Measurements from ENCODE around the gene TMEM62. TPM values are rescaled to one million over a fixed set of nuclear protein-coding genes. Genes with fewer than 3 reads are reported as not detected.

Gene TMEM62
- total and polyA plus RNA-seq, 2 of the 8 experiments (the other 6 are each of a cell fraction or from before 2014, with no cell fraction given): 2.0 to 4.0 TPM

GRCh38 chr15:43126356-43126755 lies 7.0 kb upstream of the TMEM62 start:
- Histone ChIP-seq H3K23me2 (ENCODE audit: low read depth, low read length) (peaks cover 8% of the 10 kb centered on the region), H4K91ac (replicated peaks; ENCODE audit: insufficient read length, low read length) (no peak overlapping the region), H3K56ac (replicated peaks; ENCODE audit: insufficient read length, low read depth, low read length) (no peak overlapping the region), H3K4ac (replicated peaks; ENCODE audit: insufficient read length, low read depth, low read length) (no peak overlapping the region), H3K79me2 (ENCODE audit: control insufficient read depth in 1 of 2, insufficient read depth in 2 of 2, low read length in 2 of 2) (no peaks in the 10 kb centered on the region), H3K4me1 (replicated peaks in 1 of 4; ENCODE audit: control insufficient read depth in 3 of 4, insufficient read depth in 4 of 4, low read length in 3 of 4) (peaks cover 0 to 2% (median 0%) of the 10 kb centered on the region in 4 experiments; a peak in 1 of 7 replicates), H2AFZ (ENCODE audit: low read length) (no peak overlapping the region), H3K23ac (ENCODE audit: insufficient read length) (no peak overlapping the region), H2BK12ac (ENCODE audit: low read depth, low read length) (no peak overlapping the region), H2AK5ac (ENCODE audit: low read depth, low read length) (no peak overlapping the region), H3K4me3 (ENCODE audit: extremely low read depth in 1 of 4, insufficient read depth in 2 of 4, low read depth in 3 of 4, low read length in 4 of 4) (no peak overlapping the region), H2BK120ac (replicated peaks; ENCODE audit: low read depth, low read length) (no peak overlapping the region), H3K18ac (ENCODE audit: extremely low read depth, low read length) (no peak overlapping the region), H3K9ac (replicated peaks in 1 of 4; ENCODE audit: extremely low read depth in 1 of 4, low read depth in 3 of 4, low read length in 3 of 4) (no peak overlapping the region), H3K79me1 (ENCODE audit: low read depth, low read length) (no peaks in the 10 kb centered on the region), H2BK20ac (ENCODE audit: low read length) (no peak overlapping the region), H3K27me3 (replicated peaks in 1 of 4; ENCODE audit: control insufficient read depth in 3 of 4, extremely low read depth in 1 of 4, insufficient read depth in 3 of 4, low read length in 3 of 4) (no peaks in the 10 kb centered on the region; a peak in 2 of 7 replicates), H4K8ac (ENCODE audit: extremely low read depth, insufficient read depth, low read length) (no peak overlapping the region), H3K9me3 (ENCODE audit: insufficient read depth in 2 of 2, low read depth in 1 of 2, low read length in 1 of 2) (peaks cover 0 to 7% of the 10 kb centered on the region in 2 experiments; a peak in 1 of 4 replicates), H4K20me1 (replicated peaks in 1 of 2; ENCODE audit: control insufficient read depth in 1 of 2, insufficient read depth in 2 of 2, low read length in 2 of 2) (no peaks in the 10 kb centered on the region), H2BK15ac (ENCODE audit: low read length) (no peak overlapping the region), H3K27ac (ENCODE audit: low read depth, low read length) (no peak overlapping the region), H3K14ac (ENCODE audit: insufficient read length) (no peak overlapping the region), H3K4me2 (ENCODE audit: insufficient read depth in 1 of 2, low read depth in 2 of 2, low read length in 2 of 2) (no peak overlapping the region), H2BK5ac (ENCODE audit: low read depth, low read length) (no peak overlapping the region), H4K5ac (ENCODE audit: insufficient read length, low read depth, low read length) (no peak overlapping the region), H3K36me3 (ENCODE audit: control insufficient read depth in 2 of 4, insufficient read depth in 4 of 4, low read length in 3 of 4) (no peaks in the 10 kb centered on the region)
- FAIRE-seq (no peak), DNase-seq (ENCODE audit: low read depth in 1 of 2, low spot score in 2 of 2) (no peak)
- ChIA-PET CTCF (ENCODE audit: partially characterized antibody) (no interaction called here), POLR2A (ENCODE audit: partially characterized antibody) (no interaction called here)
- 90% methylated on average over 6 of the region's 6 CpGs; no CpG with 5 or more reads in 1 of the 2 experiments for WGBS, 2 experiments (ENCODE audit: extremely low coverage in 1 of 2, insufficient coverage in 1 of 2, insufficient read length in 1 of 2, insufficient replicate concordance in 2 of 2, low coverage in 1 of 2, low lambda C conversion rate in 2 of 2, missing lambda C conversion rate in 1 of 2)
- TF ChIP-seq RXRA (IDR thresholded peaks at IDR 0.05; ENCODE audit: insufficient read depth, low read depth, low read length): no peak
- TF ChIP-seq GTF2F1 (IDR thresholded peaks at IDR 0.05; ENCODE audit: borderline replicate concordance, low read depth, low read length): no peak
- TF ChIP-seq ASH2L (IDR thresholded peaks at IDR 0.05; ENCODE audit: low read length): no peak
- no peak for TF ChIP-seq SIRT6 (IDR thresholded peaks at IDR 0.05; ENCODE audit: low read length)
- TF ChIP-seq CHD2 (IDR thresholded peaks at IDR 0.05; ENCODE audit: low read length): no peak
- TF ChIP-seq ATF2 (IDR thresholded peaks at IDR 0.05; ENCODE audit: low read length): no peak
